HepG2 (cell line): ENCODE data around the gene SCN8A. TPM values are rescaled to one million over a fixed set of nuclear protein-coding genes. Genes with fewer than 3 reads are reported as not detected.

Experiments used
- ATAC-seq: fragments of 200-7000 bp; cut with Tn5 transposase; 3 replicates; pipeline ENCODE4 v1.9.1; 2020; ENCODE audit warnings: mild to moderate bottlenecking, moderate library complexity
- BruUV-seq: library from RNA; stranded (reverse); fragments of 400-500 nt; replicated peaks from 2 replicates; lab custom pipeline; 2021; lab: Mats Ljungman, UMichigan
- CTCF ChIA-PET: fragments of 300-600 bp; formaldehyde crosslinking; extraction: SDS; loops from one replicate; lab custom pipeline; 2021; ENCODE audit warnings: low total read pairs, inconsistent platforms, low intra/inter-chr PET ratio; lab: Yijun Ruan, JAX
- POLR2A ChIA-PET: fragments of 350-600 bp; sonication (Branson Sonifier 250); formaldehyde crosslinking; loops from one replicate; lab custom pipeline; 2020; ENCODE audit warnings: antibody characterized with exemption, inconsistent platforms; lab: Yijun Ruan, JAX
- DNase-seq: peaks from one replicate; pipeline ENCODE4 v3.0.0-alpha.2; 2015; ENCODE audit warnings: low spot score
- FAIRE-seq: peaks from 3 replicates; lab custom pipeline; 2011; peaks lifted over from hg19 to GRCh38; lab: Jason Lieb, UNC
- H2AFZ ChIP-seq: one replicate; pipeline ENCODE4 v1.6.1; 2011; ENCODE audit warnings: low read length, inconsistent platforms
- H3K27ac ChIP-seq: fragments of 300-600 bp; 3 replicates; pipeline ENCODE4 v1.8.0; 2011; ENCODE audit warnings: mixed run types, mild to moderate bottlenecking, mixed read lengths, low read length, inconsistent platforms; ENCODE audit not compliant: insufficient read depth; ENCODE audit errors: extremely low read length
- H3K27me3 ChIP-seq, 2 experiments: fragments of 200-600 bp in 1 of 2; 2 replicates in 1 of 2; 3 replicates in 1 of 2; pipeline versions ENCODE4 v1.6.0 to v1.8.0; 2011; ENCODE audit warnings: low read length in 2 of 2, mild to moderate bottlenecking in 2 of 2, moderate library complexity in 2 of 2, inconsistent platforms in 1 of 2; ENCODE audit not compliant: insufficient read depth in 2 of 2, control insufficient read depth in 1 of 2
- H3K36me3 ChIP-seq, 2 experiments: fragments of 200-600 bp in 1 of 2; replicated peaks in 1 of 2; 2 replicates in 1 of 2; 3 replicates in 1 of 2; pipeline versions ENCODE4 v1.5.1 to v1.8.0; 2011; ENCODE audit warnings: low read length in 2 of 2, inconsistent platforms in 1 of 2; ENCODE audit not compliant: insufficient read depth in 2 of 2, control insufficient read depth in 1 of 2
- H3K4me1 ChIP-seq: 2 replicates; pipeline ENCODE4 v1.5.1; 2012; ENCODE audit warnings: low read length, inconsistent platforms; ENCODE audit not compliant: insufficient read depth
- H3K4me2 ChIP-seq: 2 replicates; pipeline ENCODE4 v1.6.0; 2011; ENCODE audit warnings: low read depth, low read length, inconsistent platforms
- H3K4me3 ChIP-seq, 3 experiments: fragments of 200-600 bp in 1 of 3; sonication (generic), shearing (Covaris generic) in 1 of 3; replicated peaks in 1 of 3; 2 replicates each; pipeline ENCODE4 v1.5.1; 2011 to 2016; ENCODE audit warnings: low read length in 3 of 3, inconsistent platforms in 2 of 3, low read depth in 2 of 3, mild to moderate bottlenecking in 2 of 3, control low read depth in 1 of 3, mixed read lengths in 1 of 3; ENCODE audit not compliant: insufficient read depth in 1 of 3
- H3K79me2 ChIP-seq: one replicate; pipeline ENCODE4 v1.6.1; 2011; ENCODE audit warnings: low read length, inconsistent platforms; ENCODE audit not compliant: insufficient read depth
- H3K9ac ChIP-seq: 2 replicates; pipeline ENCODE4 v1.6.0; 2011; ENCODE audit warnings: mild to moderate bottlenecking, low read depth, low read length, inconsistent platforms; ENCODE audit not compliant: insufficient read depth
- H3K9me3 ChIP-seq: 2 replicates; pipeline ENCODE4 v1.5.1; 2012; ENCODE audit warnings: mild to moderate bottlenecking, low read length
- H4K20me1 ChIP-seq: 2 replicates; pipeline ENCODE4 v1.6.0; 2011; ENCODE audit warnings: inconsistent platforms, mild to moderate bottlenecking, low read length, moderate library complexity; ENCODE audit not compliant: insufficient read depth
- ATAD3A ChIP-seq: sonication (generic); formaldehyde crosslinking; IDR thresholded peaks from 2 replicates; pipeline ENCODE4 v1.4.0; 2020; ENCODE audit warnings: missing genetic modification reagents
- BHLHE40 ChIP-seq: IDR thresholded peaks from 2 replicates; pipeline ENCODE4 v1.6.1; 2011; ENCODE audit warnings: low read length, improper control_type of control experiment
- DR1 ChIP-seq: sonication (generic); formaldehyde crosslinking; IDR thresholded peaks from 2 replicates; pipeline ENCODE4 v1.8.0; 2021; ENCODE audit warnings: mild to moderate bottlenecking, missing genetic modification reagents, inconsistent platforms
- FOSL2 ChIP-seq: sonication (generic); formaldehyde crosslinking; IDR thresholded peaks from 2 replicates; pipeline ENCODE4 v1.4.0; 2020; ENCODE audit warnings: missing genetic modification reagents
- FOXA3 ChIP-seq: IDR thresholded peaks from 2 replicates; pipeline ENCODE4 v1.6.1; 2016; ENCODE audit warnings: missing genetic modification reagents, missing compliant biosample characterization
- HOXD1 ChIP-seq: sonication (generic); formaldehyde crosslinking; IDR thresholded peaks from 2 replicates; pipeline ENCODE4 v1.5.0; 2020; ENCODE audit warnings: missing genetic modification reagents
- ISX ChIP-seq: sonication (generic); formaldehyde crosslinking; conservative IDR thresholded peaks from 2 replicates; pipeline ENCODE4 v1.5.0; 2020; ENCODE audit warnings: missing genetic modification reagents
- KMT2A ChIP-seq: sonication (generic); formaldehyde crosslinking; IDR thresholded peaks from 2 replicates; pipeline ENCODE4 v1.4.0; 2020; ENCODE audit warnings: missing genetic modification reagents
- POLR2AphosphoS5 ChIP-seq: IDR thresholded peaks from 2 replicates; pipeline ENCODE4 v1.6.1; 2012; ENCODE audit warnings: low read depth, low read length
- PTBP1 ChIP-seq: fragments of 200-400 bp; formaldehyde crosslinking; IDR thresholded peaks from 2 replicates; pipeline ENCODE4 v1.6.1; 2018; ENCODE audit warnings: low read length, low read depth; ENCODE audit not compliant: poor library complexity, severe bottlenecking
- TMF1 ChIP-seq: sonication (generic); formaldehyde crosslinking; IDR thresholded peaks from 2 replicates; pipeline ENCODE4 v1.8.1; 2022; ENCODE audit warnings: low read depth, missing genetic modification reagents
- ZNF776 ChIP-seq: sonication (generic); formaldehyde crosslinking; IDR thresholded peaks from 2 replicates; pipeline ENCODE4 v1.4.0; 2020; ENCODE audit warnings: mild to moderate bottlenecking, missing genetic modification reagents
- WGBS: methylation state at CpG from one replicate; pipeline ENCODE4 v1.1.6; 2017; ENCODE audit warnings: low lambda C conversion rate; 5-methylcytosine and 5-hydroxymethylcytosine counted together
- in situ Hi-C: cut with HindIII; loops from 2 replicates; pipeline ENCODE4 v1.10.0; 2017; ENCODE audit warnings: low pct_unique_long_range_greater_than_20kb; ENCODE audit not compliant: extremely low pct_ligation_motif_present
- intact Hi-C: fragments of 100-400 bp; cut with micrococcal nuclease; formaldehyde crosslinking; loops from one replicate; pipeline ENCODE4 v1.10.0; 2022; ENCODE audit not compliant: unreplicated experiment
- polyA plus RNA-seq, 8 experiments: library from polyadenylated mRNA; depleted of rRNA in 3 of 8; stranded (reverse) in 7 of 8; unstranded in 1 of 8; fragments of >200 nt; fragmentation: Illumina TruSeq in 4 of 8; extraction: Trizol in 4 of 8; gene quantifications; 2 replicates each; pipeline versions ENCODE4 v1.2.1 to v1.2.3, GENCODE V29; 2011 to 2016; ENCODE audit warnings: low read depth in 4 of 8, missing spikeins in 1 of 8, mixed read lengths in 1 of 8; ENCODE audit not compliant: insufficient read depth in 1 of 8
- total RNA-seq, 5 experiments: library from RNA; depleted of rRNA; stranded (reverse); fragments of >200 nt; fragmentation: Illumina TruSeq; extraction: Trizol; gene quantifications; 2 replicates each; pipeline ENCODE4 v1.2.3, GENCODE V29; 2016; ENCODE audit warnings: low read depth in 1 of 5
- TF ChIP-seq, protein P1 (sequence below): sonication (generic); formaldehyde crosslinking; conservative IDR thresholded peaks from 2 replicates; pipeline ENCODE4 v1.4.0; 2020; ENCODE audit warnings: mild to moderate bottlenecking, missing genetic modification reagents, moderate library complexity
- TF ChIP-seq, protein P2 (sequence below): sonication (generic); formaldehyde crosslinking; IDR thresholded peaks from 2 replicates; pipeline ENCODE4 v1.8.0; 2022; ENCODE audit warnings: missing genetic modification reagents, mild to moderate bottlenecking, moderate library complexity, borderline replicate concordance
- TF ChIP-seq, protein P3 (sequence below): sonication (generic); formaldehyde crosslinking; IDR thresholded peaks from 2 replicates; pipeline ENCODE4 v1.8.0; 2022; ENCODE audit warnings: mild to moderate bottlenecking, missing genetic modification reagents
- TF ChIP-seq, protein P4 (sequence below): IDR thresholded peaks from 2 replicates; pipeline ENCODE4 v1.6.1; 2018; ENCODE audit warnings: missing genetic modification reagents
- TF ChIP-seq, protein P5 (sequence below): sonication (generic); formaldehyde crosslinking; IDR thresholded peaks from 2 replicates; pipeline ENCODE4 v1.8.0; 2022; ENCODE audit warnings: missing genetic modification reagents, low read depth, mild to moderate bottlenecking, borderline replicate concordance

Gene SCN8A
- total and polyA plus RNA-seq, 2 of the 13 experiments (the other 11 are each of a cell fraction or from before 2014, with no cell fraction given) = 0.57 to 1.4 TPM

DNA sequence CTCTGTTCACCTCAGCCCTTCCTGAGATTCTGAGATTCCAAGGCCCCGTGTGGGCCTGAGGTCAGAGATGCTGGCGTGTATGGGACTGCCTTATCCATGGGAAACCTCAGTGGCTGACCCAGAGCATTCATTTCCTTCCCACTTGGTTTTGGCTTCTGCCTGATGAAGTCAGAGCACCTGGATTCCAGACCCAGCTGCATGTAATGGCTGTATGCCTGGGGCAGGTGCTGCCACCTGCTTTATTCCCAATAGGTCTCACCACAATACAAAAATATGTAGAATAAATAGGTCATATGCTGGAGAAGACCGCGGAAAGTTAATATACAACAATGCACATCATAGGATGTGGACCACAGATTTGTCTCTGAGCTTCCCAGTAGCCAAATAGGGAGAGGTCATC lies 231.9 kb downstream of the SCN8A start:
- in situ Hi-C loops = no loop called here
- intact Hi-C loops = no loop called here
- Histone ChIP-seq H3K36me3 (no peaks in the 10 kb centered on the region), H2AFZ (no peak overlapping the region), H3K9ac (no peak overlapping the region), H4K20me1 (no peaks in the 10 kb centered on the region)
- no TSS peak for BruUV-seq
- TF ChIP-seq, protein P1, sequence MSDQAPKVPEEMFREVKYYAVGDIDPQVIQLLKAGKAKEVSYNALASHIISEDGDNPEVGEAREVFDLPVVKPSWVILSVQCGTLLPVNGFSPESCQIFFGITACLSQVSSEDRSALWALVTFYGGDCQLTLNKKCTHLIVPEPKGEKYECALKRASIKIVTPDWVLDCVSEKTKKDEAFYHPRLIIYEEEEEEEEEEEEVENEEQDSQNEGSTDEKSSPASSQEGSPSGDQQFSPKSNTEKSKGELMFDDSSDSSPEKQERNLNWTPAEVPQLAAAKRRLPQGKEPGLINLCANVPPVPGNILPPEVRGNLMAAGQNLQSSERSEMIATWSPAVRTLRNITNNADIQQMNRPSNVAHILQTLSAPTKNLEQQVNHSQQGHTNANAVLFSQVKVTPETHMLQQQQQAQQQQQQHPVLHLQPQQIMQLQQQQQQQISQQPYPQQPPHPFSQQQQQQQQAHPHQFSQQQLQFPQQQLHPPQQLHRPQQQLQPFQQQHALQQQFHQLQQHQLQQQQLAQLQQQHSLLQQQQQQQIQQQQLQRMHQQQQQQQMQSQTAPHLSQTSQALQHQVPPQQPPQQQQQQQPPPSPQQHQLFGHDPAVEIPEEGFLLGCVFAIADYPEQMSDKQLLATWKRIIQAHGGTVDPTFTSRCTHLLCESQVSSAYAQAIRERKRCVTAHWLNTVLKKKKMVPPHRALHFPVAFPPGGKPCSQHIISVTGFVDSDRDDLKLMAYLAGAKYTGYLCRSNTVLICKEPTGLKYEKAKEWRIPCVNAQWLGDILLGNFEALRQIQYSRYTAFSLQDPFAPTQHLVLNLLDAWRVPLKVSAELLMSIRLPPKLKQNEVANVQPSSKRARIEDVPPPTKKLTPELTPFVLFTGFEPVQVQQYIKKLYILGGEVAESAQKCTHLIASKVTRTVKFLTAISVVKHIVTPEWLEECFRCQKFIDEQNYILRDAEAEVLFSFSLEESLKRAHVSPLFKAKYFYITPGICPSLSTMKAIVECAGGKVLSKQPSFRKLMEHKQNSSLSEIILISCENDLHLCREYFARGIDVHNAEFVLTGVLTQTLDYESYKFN (CRISPR knock-in tag) = no peak
- TF ChIP-seq, protein P2, sequence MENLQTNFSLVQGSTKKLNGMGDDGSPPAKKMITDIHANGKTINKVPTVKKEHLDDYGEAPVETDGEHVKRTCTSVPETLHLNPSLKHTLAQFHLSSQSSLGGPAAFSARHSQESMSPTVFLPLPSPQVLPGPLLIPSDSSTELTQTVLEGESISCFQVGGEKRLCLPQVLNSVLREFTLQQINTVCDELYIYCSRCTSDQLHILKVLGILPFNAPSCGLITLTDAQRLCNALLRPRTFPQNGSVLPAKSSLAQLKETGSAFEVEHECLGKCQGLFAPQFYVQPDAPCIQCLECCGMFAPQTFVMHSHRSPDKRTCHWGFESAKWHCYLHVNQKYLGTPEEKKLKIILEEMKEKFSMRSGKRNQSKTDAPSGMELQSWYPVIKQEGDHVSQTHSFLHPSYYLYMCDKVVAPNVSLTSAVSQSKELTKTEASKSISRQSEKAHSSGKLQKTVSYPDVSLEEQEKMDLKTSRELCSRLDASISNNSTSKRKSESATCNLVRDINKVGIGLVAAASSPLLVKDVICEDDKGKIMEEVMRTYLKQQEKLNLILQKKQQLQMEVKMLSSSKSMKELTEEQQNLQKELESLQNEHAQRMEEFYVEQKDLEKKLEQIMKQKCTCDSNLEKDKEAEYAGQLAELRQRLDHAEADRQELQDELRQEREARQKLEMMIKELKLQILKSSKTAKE (CRISPR knock-in tag) = no peak
- TF ChIP-seq BHLHE40 (no peak), PTBP1 (no peak), POLR2AphosphoS5 (no peak), ISX (CRISPR knock-in tag) (no peak), ATAD3A (CRISPR knock-in tag) (no peak), ZNF776 (CRISPR knock-in tag) (no peak), HOXD1 (no peak), FOSL2 (CRISPR knock-in tag) (no peak), DR1 (CRISPR knock-in tag) (no peak), KMT2A (CRISPR knock-in tag) (no peak), TMF1 (CRISPR knock-in tag) (no peak), FOXA3 (no peak)
- TF ChIP-seq, protein P3, sequence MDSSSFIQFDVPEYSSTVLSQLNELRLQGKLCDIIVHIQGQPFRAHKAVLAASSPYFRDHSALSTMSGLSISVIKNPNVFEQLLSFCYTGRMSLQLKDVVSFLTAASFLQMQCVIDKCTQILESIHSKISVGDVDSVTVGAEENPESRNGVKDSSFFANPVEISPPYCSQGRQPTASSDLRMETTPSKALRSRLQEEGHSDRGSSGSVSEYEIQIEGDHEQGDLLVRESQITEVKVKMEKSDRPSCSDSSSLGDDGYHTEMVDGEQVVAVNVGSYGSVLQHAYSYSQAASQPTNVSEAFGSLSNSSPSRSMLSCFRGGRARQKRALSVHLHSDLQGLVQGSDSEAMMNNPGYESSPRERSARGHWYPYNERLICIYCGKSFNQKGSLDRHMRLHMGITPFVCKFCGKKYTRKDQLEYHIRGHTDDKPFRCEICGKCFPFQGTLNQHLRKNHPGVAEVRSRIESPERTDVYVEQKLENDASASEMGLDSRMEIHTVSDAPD (CRISPR knock-in tag) = no peak
- TF ChIP-seq, protein P4, sequence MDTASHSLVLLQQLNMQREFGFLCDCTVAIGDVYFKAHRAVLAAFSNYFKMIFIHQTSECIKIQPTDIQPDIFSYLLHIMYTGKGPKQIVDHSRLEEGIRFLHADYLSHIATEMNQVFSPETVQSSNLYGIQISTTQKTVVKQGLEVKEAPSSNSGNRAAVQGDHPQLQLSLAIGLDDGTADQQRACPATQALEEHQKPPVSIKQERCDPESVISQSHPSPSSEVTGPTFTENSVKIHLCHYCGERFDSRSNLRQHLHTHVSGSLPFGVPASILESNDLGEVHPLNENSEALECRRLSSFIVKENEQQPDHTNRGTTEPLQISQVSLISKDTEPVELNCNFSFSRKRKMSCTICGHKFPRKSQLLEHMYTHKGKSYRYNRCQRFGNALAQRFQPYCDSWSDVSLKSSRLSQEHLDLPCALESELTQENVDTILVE (CRISPR knock-in tag) = no peak
- TF ChIP-seq, protein P5, sequence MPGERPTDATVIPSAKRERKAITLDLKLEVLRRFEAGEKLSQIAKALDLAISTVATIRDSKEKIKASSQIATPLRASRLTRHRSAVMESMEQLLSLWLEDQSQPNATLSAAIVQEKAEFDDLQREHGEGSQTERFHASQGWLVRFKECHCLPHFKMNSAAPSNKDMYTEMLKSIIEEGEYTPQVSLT (CRISPR knock-in tag) = no peak
- TF ChIP-seq, all 625 proteins: peak for 0
- 78% methylated on average over 3 of the region's 4 CpGs for WGBS
- Histone ChIP-seq H3K27ac (no peak overlapping the region), H3K4me2 (no peak overlapping the region), H3K27me3 (no peaks in the 10 kb centered on the region), H3K4me1 (peaks cover 6% of the 10 kb centered on the region), H3K79me2 (no peaks in the 10 kb centered on the region), H3K4me3 (no peak overlapping the region), H3K9me3 (no peaks in the 10 kb centered on the region)
- FAIRE-seq (no peak), ATAC-seq (no peak), DNase-seq (no peak)
- ChIA-PET CTCF (no interaction called here), POLR2A (interaction anchor here (0.8 to 3.2 kb wide), 2 partner anchors 8 to 552 kb away, joined by 3 to 12 read pairs; partner anchors contain the start of gene SMAGP)
